ENCODE data around the gene PPP1CB. TPM values are rescaled to one million over a fixed set of nuclear protein-coding genes. Genes with fewer than 3 reads are reported as not detected.

PPP1CB gene
- total RNA-seq, 1 experiment from 2014 or later, result 180 TPM

- Histone ChIP-seq H3K9me3 (ENCODE audit: control insufficient read depth, insufficient read depth, low read depth, low read length) (no peaks in the 10 kb centered on the region), H3K36me3 (ENCODE audit: control insufficient read depth, insufficient read depth, low read length) (no peaks in the 10 kb centered on the region), H3K27ac (ENCODE audit: low read length) (no peak overlapping the region), H3K4me1 (ENCODE audit: control insufficient read depth, insufficient read depth, low read length) (peaks cover 4% of the 10 kb centered on the region), H3K4me3 (ENCODE audit: low read depth in 2 of 2, low read length in 2 of 2) (no peak overlapping the region), H3K27me3 (ENCODE audit: control insufficient read depth, insufficient read depth, low read length) (no peaks in the 10 kb centered on the region)
- ATAC-seq (no peak), DNase-seq (ENCODE audit: low read depth, low spot score) (no peak)
- in situ Hi-C loops (cut with HindIII; ENCODE audit: low pct_unique_long_range_greater_than_20kb, low sequenced_read_pairs), result no loop called here
- intact Hi-C loops (cut with micrococcal nuclease; ENCODE audit: unreplicated experiment), result no loop called here
- TF ChIP-seq POLR2AphosphoS5 (IDR thresholded peaks at IDR 0.05; ENCODE audit: low read depth, low read length) (no peak), TCF7L2 (IDR thresholded peaks at IDR 0.05; ENCODE audit: low read depth, low read length) (no peak), REST (IDR thresholded peaks at IDR 0.05; ENCODE audit: insufficient read depth in 1 of 2, low read depth in 2 of 2, low read length in 1 of 2) (no peak), SIN3A (IDR thresholded peaks at IDR 0.05; ENCODE audit: borderline replicate concordance, insufficient read depth, low read depth, low read length) (no peak), CTCF (IDR thresholded peaks at IDR 0.05) (no peak)
- CTCF ChIA-PET, result no interaction called here
- BruUV-seq (replicated peaks), result no TSS peak
- POLR2A ChIA-PET, result no interaction called here
Measured at GRCh38 chr2:28713577-28714298, 37.9 kb upstream of the PPP1CB start.

- CTCF ChIA-PET, result no interaction called here
- TF ChIP-seq CTCF (IDR thresholded peaks at IDR 0.05) (no peak), REST (IDR thresholded peaks at IDR 0.05; ENCODE audit: insufficient read depth in 1 of 2, low read depth in 2 of 2, low read length in 1 of 2) (no peak), TCF7L2 (IDR thresholded peaks at IDR 0.05; ENCODE audit: low read depth, low read length) (no peak)
- H3K27me3 ChIP-seq (ENCODE audit: control insufficient read depth, insufficient read depth, low read length), result no peaks in the 10 kb centered on the region
- intact Hi-C loops (cut with micrococcal nuclease; ENCODE audit: unreplicated experiment), result no loop called here
- in situ Hi-C loops (cut with HindIII; ENCODE audit: low pct_unique_long_range_greater_than_20kb, low sequenced_read_pairs), result no loop called here
- DNase-seq (ENCODE audit: low read depth, low spot score) (peak; percentile 92), ATAC-seq (peak; percentile 96)
- no peak overlapping the region for H3K27ac ChIP-seq (ENCODE audit: low read length)
- no TSS peak for BruUV-seq (replicated peaks)
- POLR2A ChIA-PET, result no interaction called here
- H3K4me1 ChIP-seq (ENCODE audit: control insufficient read depth, insufficient read depth, low read length), result peaks cover 4% of the 10 kb centered on the region
- no peaks in the 10 kb centered on the region for H3K9me3 ChIP-seq (ENCODE audit: control insufficient read depth, insufficient read depth, low read depth, low read length)
- no peak overlapping the region for H3K4me3 ChIP-seq (ENCODE audit: low read depth in 2 of 2, low read length in 2 of 2)
- no peaks in the 10 kb centered on the region for H3K36me3 ChIP-seq (ENCODE audit: control insufficient read depth, insufficient read depth, low read length)
Measured at GRCh38 chr2:28716265-28716865, 35.3 kb upstream of the PPP1CB start.
